ENCODE data around the gene PLXNC1.

The PLXNC1 gene

GRCh38 chr12:94286583-94287244 lies 138.3 kb downstream of the PLXNC1 start:
- no peak overlapping the region for H3K18ac ChIP-seq (ENCODE audit: low read length)
- H3K79me1 ChIP-seq (ENCODE audit: low read length), result peaks cover 2% of the 10 kb centered on the region
- H3K4me3 ChIP-seq (ENCODE audit: low read depth, low read length), result no peak overlapping the region
- H2BK12ac ChIP-seq (ENCODE audit: low read length), result no peak overlapping the region
- H2AFZ ChIP-seq (ENCODE audit: insufficient read depth, low read length, poor library complexity), result no peak overlapping the region
- H3K14ac ChIP-seq (ENCODE audit: low read length), result no peak overlapping the region
- H3K4me1 ChIP-seq (ENCODE audit: control insufficient read depth in 1 of 2, insufficient read depth in 2 of 2, low read length in 2 of 2), result peaks cover 10 to 16% of the 10 kb centered on the region in 2 experiments
- H3K4me2 ChIP-seq (ENCODE audit: low read length), result no peak overlapping the region
- no peak overlapping the region for H4K12ac ChIP-seq (ENCODE audit: low read depth, low read length)
- H3K9me3 ChIP-seq (ENCODE audit: insufficient read depth, low read depth, low read length), result no peaks in the 10 kb centered on the region
- no peak overlapping the region for H2BK5ac ChIP-seq (ENCODE audit: low read depth, low read length, poor library complexity)
- no peak overlapping the region for H3K9ac ChIP-seq (ENCODE audit: low read length)
- no peak overlapping the region for H2BK120ac ChIP-seq (ENCODE audit: insufficient read depth, low read length, poor library complexity)
- no peak overlapping the region for H3K4ac ChIP-seq (ENCODE audit: low read depth, low read length)
- H3K36me3 ChIP-seq (ENCODE audit: control insufficient read depth in 1 of 2, insufficient read depth in 2 of 2, low read length in 2 of 2), result no peaks in the 10 kb centered on the region
- no peak overlapping the region for H4K8ac ChIP-seq (ENCODE audit: low read depth, low read length)
- H4K91ac ChIP-seq (ENCODE audit: low read depth, low read length), result no peak overlapping the region
- H3K27ac ChIP-seq (ENCODE audit: low read depth, low read length), result no peak overlapping the region
- H3K79me2 ChIP-seq (ENCODE audit: control insufficient read depth, insufficient read depth, low read length, poor library complexity), result no peaks in the 10 kb centered on the region
- H3K23ac ChIP-seq (ENCODE audit: low read length), result no peak overlapping the region
- WGBS (ENCODE audit: extremely low coverage, insufficient coverage, insufficient read length), result no CpG with 5 or more reads among the region's 4 CpGs
- no peak for DNase-seq
- no peaks in the 10 kb centered on the region for H3K27me3 ChIP-seq (ENCODE audit: insufficient read depth, low read length)
- no peak overlapping the region for H2AK5ac ChIP-seq (ENCODE audit: low read length)

GRCh38 chr12:94287245-94287628 lies 138.9 kb downstream of the PLXNC1 start:
- no peak overlapping the region for H4K12ac ChIP-seq (ENCODE audit: low read depth, low read length)
- no peaks in the 10 kb centered on the region for H3K9me3 ChIP-seq (ENCODE audit: insufficient read depth, low read depth, low read length)
- peaks cover 10 to 16% of the 10 kb centered on the region in 2 experiments for H3K4me1 ChIP-seq (ENCODE audit: control insufficient read depth in 1 of 2, insufficient read depth in 2 of 2, low read length in 2 of 2)
- peak; percentile 18 to 63 for DNase-seq
- H3K4me3 ChIP-seq (ENCODE audit: low read depth, low read length), result no peak overlapping the region
- no peaks in the 10 kb centered on the region for H3K79me2 ChIP-seq (ENCODE audit: control insufficient read depth, insufficient read depth, low read length, poor library complexity)
- no peak overlapping the region for H4K8ac ChIP-seq (ENCODE audit: low read depth, low read length)
- no peak overlapping the region for H2AK5ac ChIP-seq (ENCODE audit: low read length)
- peaks cover 2% of the 10 kb centered on the region for H3K79me1 ChIP-seq (ENCODE audit: low read length)
- H2BK5ac ChIP-seq (ENCODE audit: low read depth, low read length, poor library complexity), result no peak overlapping the region
- no peak overlapping the region for H3K18ac ChIP-seq (ENCODE audit: low read length)
- H2AFZ ChIP-seq (ENCODE audit: insufficient read depth, low read length, poor library complexity), result no peak overlapping the region
- no peak overlapping the region for H3K4me2 ChIP-seq (ENCODE audit: low read length)
- H4K91ac ChIP-seq (ENCODE audit: low read depth, low read length), result no peak overlapping the region
- no peak overlapping the region for H2BK120ac ChIP-seq (ENCODE audit: insufficient read depth, low read length, poor library complexity)
- H3K14ac ChIP-seq (ENCODE audit: low read length), result no peak overlapping the region
- H3K27me3 ChIP-seq (ENCODE audit: insufficient read depth, low read length), result no peaks in the 10 kb centered on the region
- H3K36me3 ChIP-seq (ENCODE audit: control insufficient read depth in 1 of 2, insufficient read depth in 2 of 2, low read length in 2 of 2), result no peaks in the 10 kb centered on the region
- no peak overlapping the region for H3K23ac ChIP-seq (ENCODE audit: low read length)
- no peak overlapping the region for H3K27ac ChIP-seq (ENCODE audit: low read depth, low read length)
- no peak overlapping the region for H3K4ac ChIP-seq (ENCODE audit: low read depth, low read length)
- H3K9ac ChIP-seq (ENCODE audit: low read length), result no peak overlapping the region
- WGBS (ENCODE audit: extremely low coverage, insufficient coverage, insufficient read length), result no CpG with 5 or more reads among the region's 10 CpGs
- no peak overlapping the region for H2BK12ac ChIP-seq (ENCODE audit: low read length)

- Histone ChIP-seq H3K4me2 (ENCODE audit: low read length) (no peak overlapping the region), H3K79me2 (ENCODE audit: control insufficient read depth, insufficient read depth, low read length, poor library complexity) (no peaks in the 10 kb centered on the region), H2BK120ac (ENCODE audit: insufficient read depth, low read length, poor library complexity) (no peak overlapping the region), H4K12ac (ENCODE audit: low read depth, low read length) (no peak overlapping the region), H3K4ac (ENCODE audit: low read depth, low read length) (no peak overlapping the region), H3K18ac (ENCODE audit: low read length) (no peak overlapping the region), H3K36me3 (ENCODE audit: control insufficient read depth in 1 of 2, insufficient read depth in 2 of 2, low read length in 2 of 2) (no peaks in the 10 kb centered on the region), H3K27me3 (ENCODE audit: insufficient read depth, low read length) (no peaks in the 10 kb centered on the region), H3K9me3 (ENCODE audit: insufficient read depth, low read depth, low read length) (no peaks in the 10 kb centered on the region), H2BK5ac (ENCODE audit: low read depth, low read length, poor library complexity) (no peak overlapping the region), H3K14ac (ENCODE audit: low read length) (no peak overlapping the region), H2AFZ (ENCODE audit: insufficient read depth, low read length, poor library complexity) (no peak overlapping the region), H4K8ac (ENCODE audit: low read depth, low read length) (no peak overlapping the region), H2AK5ac (ENCODE audit: low read length) (no peak overlapping the region), H3K4me1 (ENCODE audit: control insufficient read depth in 1 of 2, insufficient read depth in 2 of 2, low read length in 2 of 2) (peaks cover 10 to 16% of the 10 kb centered on the region in 2 experiments), H3K27ac (ENCODE audit: low read depth, low read length) (no peak overlapping the region), H3K4me3 (ENCODE audit: low read depth, low read length) (no peak overlapping the region), H2BK12ac (ENCODE audit: low read length) (no peak overlapping the region), H3K79me1 (ENCODE audit: low read length) (peaks cover 2% of the 10 kb centered on the region), H3K23ac (ENCODE audit: low read length) (no peak overlapping the region), H4K91ac (ENCODE audit: low read depth, low read length) (no peak overlapping the region), H3K9ac (ENCODE audit: low read length) (no peak overlapping the region)
- DNase-seq, result peak; percentile 19 to 60
- no CpG with 5 or more reads among the region's 13 CpGs for WGBS (ENCODE audit: extremely low coverage, insufficient coverage, insufficient read length)
Measured at GRCh38 chr12:94289461-94290312, 141.3 kb downstream of the PLXNC1 start.

DNA sequence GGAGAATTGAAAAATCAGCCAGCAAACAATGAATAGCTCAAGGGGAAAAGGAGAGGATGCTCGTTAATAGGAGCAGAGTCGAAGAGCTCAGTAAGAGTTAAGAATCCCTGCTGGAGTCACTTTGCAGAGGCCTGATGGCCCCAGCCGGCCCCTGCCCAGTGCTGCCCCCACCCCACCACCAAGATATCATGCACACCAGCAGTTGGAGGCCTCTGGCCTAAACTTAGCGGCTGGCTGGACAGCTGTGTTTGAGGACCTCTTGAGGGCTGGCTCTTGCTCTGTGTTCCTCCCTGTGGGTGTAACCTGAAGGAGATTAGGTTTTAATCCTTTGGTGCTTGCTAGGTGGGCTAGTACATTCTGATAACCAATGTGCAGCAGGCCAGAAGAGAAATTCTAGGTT lies 142.0 kb downstream of the PLXNC1 start:
- no peak for DNase-seq
- no CpG with 5 or more reads among the region's 4 CpGs for WGBS (ENCODE audit: extremely low coverage, insufficient coverage, insufficient read length)
- H3K9me3 ChIP-seq (ENCODE audit: insufficient read depth, low read depth, low read length), result no peaks in the 10 kb centered on the region
- no peak overlapping the region for H2AK5ac ChIP-seq (ENCODE audit: low read length)
- no peak overlapping the region for H4K91ac ChIP-seq (ENCODE audit: low read depth, low read length)
- no peaks in the 10 kb centered on the region for H3K36me3 ChIP-seq (ENCODE audit: control insufficient read depth in 1 of 2, insufficient read depth in 2 of 2, low read length in 2 of 2)
- H2AFZ ChIP-seq (ENCODE audit: insufficient read depth, low read length, poor library complexity), result no peak overlapping the region
- H4K12ac ChIP-seq (ENCODE audit: low read depth, low read length), result no peak overlapping the region
- no peak overlapping the region for H3K4ac ChIP-seq (ENCODE audit: low read depth, low read length)
- no peak overlapping the region for H3K18ac ChIP-seq (ENCODE audit: low read length)
- H3K4me1 ChIP-seq (ENCODE audit: control insufficient read depth in 1 of 2, insufficient read depth in 2 of 2, low read length in 2 of 2), result peaks cover 13 to 20% of the 10 kb centered on the region in 2 experiments
- H2BK12ac ChIP-seq (ENCODE audit: low read length), result no peak overlapping the region
- H3K4me2 ChIP-seq (ENCODE audit: low read length), result no peak overlapping the region
- H3K27me3 ChIP-seq (ENCODE audit: insufficient read depth, low read length), result no peaks in the 10 kb centered on the region
- H3K23ac ChIP-seq (ENCODE audit: low read length), result no peak overlapping the region
- H3K79me2 ChIP-seq (ENCODE audit: control insufficient read depth, insufficient read depth, low read length, poor library complexity), result no peaks in the 10 kb centered on the region
- no peak overlapping the region for H3K14ac ChIP-seq (ENCODE audit: low read length)
- no peak overlapping the region for H3K4me3 ChIP-seq (ENCODE audit: low read depth, low read length)
- no peak overlapping the region for H3K9ac ChIP-seq (ENCODE audit: low read length)
- no peak overlapping the region for H3K27ac ChIP-seq (ENCODE audit: low read depth, low read length)
- H2BK5ac ChIP-seq (ENCODE audit: low read depth, low read length, poor library complexity), result no peak overlapping the region
- no peak overlapping the region for H4K8ac ChIP-seq (ENCODE audit: low read depth, low read length)
- peaks cover 2% of the 10 kb centered on the region for H3K79me1 ChIP-seq (ENCODE audit: low read length)
- H2BK120ac ChIP-seq (ENCODE audit: insufficient read depth, low read length, poor library complexity), result no peak overlapping the region
